ENCODE measurements around the gene GNG7. TPM values are rescaled to one million over a fixed set of nuclear protein-coding genes. Genes with fewer than 3 reads are reported as not detected.

GNG7 gene
- total and polyA plus RNA-seq, 8 donors: 4.0 to 8.8 (median 6.0) TPM

DNA sequence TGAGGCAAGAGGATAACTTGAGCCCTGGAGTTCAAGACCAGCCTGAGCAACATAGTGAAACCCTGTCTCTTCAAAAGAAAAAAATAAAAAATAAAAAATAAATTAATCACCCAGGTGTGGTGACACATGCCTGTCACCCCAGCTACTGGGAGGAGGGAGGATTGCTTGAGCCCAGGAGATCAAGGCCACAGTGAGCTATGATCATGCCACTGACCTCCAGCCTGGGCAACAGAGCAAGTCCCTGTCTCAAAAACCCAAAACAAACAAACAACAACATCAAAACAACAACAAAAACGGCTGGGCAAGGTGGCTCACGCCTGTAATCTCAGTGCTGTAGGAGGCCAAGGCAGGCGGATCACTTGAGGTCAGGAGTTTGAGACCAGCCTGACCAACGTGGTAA is 41.6 kb upstream of the GNG7 start:
- intact Hi-C loops (cut with DNase I): no loop called here
- TF ChIP-seq, protein P1, sequence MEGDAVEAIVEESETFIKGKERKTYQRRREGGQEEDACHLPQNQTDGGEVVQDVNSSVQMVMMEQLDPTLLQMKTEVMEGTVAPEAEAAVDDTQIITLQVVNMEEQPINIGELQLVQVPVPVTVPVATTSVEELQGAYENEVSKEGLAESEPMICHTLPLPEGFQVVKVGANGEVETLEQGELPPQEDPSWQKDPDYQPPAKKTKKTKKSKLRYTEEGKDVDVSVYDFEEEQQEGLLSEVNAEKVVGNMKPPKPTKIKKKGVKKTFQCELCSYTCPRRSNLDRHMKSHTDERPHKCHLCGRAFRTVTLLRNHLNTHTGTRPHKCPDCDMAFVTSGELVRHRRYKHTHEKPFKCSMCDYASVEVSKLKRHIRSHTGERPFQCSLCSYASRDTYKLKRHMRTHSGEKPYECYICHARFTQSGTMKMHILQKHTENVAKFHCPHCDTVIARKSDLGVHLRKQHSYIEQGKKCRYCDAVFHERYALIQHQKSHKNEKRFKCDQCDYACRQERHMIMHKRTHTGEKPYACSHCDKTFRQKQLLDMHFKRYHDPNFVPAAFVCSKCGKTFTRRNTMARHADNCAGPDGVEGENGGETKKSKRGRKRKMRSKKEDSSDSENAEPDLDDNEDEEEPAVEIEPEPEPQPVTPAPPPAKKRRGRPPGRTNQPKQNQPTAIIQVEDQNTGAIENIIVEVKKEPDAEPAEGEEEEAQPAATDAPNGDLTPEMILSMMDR (IDR thresholded peaks at IDR 0.05): no peak
- FAIRE-seq: no peak

DNA sequence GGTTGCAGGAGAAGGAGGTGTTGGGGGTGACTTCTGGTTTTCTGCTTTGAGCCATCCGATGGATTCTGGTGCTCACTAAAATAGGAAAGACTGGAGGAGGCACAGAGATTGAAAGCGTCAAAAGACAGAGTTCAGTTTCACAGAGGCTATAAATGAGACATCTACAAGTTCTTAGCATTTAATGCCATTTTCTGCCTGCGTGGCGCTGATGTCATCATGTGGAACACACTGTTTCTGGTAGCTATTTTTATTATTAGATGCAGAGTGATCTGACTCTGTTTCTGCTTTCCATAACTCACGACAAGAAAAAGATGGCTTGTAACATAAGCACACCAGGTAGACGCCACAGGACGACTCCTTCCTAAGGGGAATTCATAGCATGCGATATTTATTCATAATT is 40.6 kb upstream of the GNG7 start:
- Histone ChIP-seq H3K27ac (no peak overlapping the region), H3K36me3 (no peaks in the 10 kb centered on the region), H3K27me3 (no peaks in the 10 kb centered on the region), H3K4me1 (peaks cover 0 to 5% (median 3%) of the 10 kb centered on the region in 3 donors), H3K9me3 (no peaks in the 10 kb centered on the region), H3K4me3 (no peak overlapping the region)
- intact Hi-C loops (cut with DNase I): no loop called here
- no peak for ATAC-seq
- no peak for FAIRE-seq
- TF ChIP-seq, protein P1 (IDR thresholded peaks at IDR 0.05): no peak
- WGBS, 2 donors: 52 to 60% methylated on average over 8 of the region's 8 CpGs
- no peak for DNase-seq

More for the DNA sequence above, 41.6 kb upstream of the GNG7 start:
- no peak overlapping the region for H3K27ac ChIP-seq
- ATAC-seq (no peak), DNase-seq (no peak)
- H3K27me3 ChIP-seq: no peaks in the 10 kb centered on the region
- WGBS, 2 donors: 33% methylated on average over 4 of the region's 4 CpGs
- H3K4me1 ChIP-seq: peaks cover 0 to 1% (median 1%) of the 10 kb centered on the region in 3 donors
- no peaks in the 10 kb centered on the region for H3K36me3 ChIP-seq
- no peak overlapping the region for H3K4me3 ChIP-seq
- H3K9me3 ChIP-seq: no peaks in the 10 kb centered on the region

DNA sequence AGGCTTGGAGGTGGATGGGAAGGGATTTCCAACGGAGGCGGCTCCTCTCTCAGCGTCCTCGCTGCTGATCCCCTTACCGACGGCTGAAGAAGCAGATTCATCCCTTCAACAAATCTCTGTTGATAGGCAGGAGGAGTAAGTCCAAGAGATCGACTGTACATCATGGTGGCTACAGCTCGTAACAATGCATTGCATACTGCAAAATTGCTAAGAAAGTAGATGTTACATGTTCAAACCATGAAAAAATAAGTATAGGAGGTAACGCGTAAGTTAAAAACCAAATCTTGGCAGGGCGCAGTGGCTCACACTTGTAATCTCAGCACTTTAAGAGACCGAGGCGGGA is 37.8 kb upstream of the GNG7 start:
- TF ChIP-seq, protein P1 (IDR thresholded peaks at IDR 0.05): no peak
- peaks cover 0 to 5% (median 3%) of the 10 kb centered on the region in 3 donors for H3K4me1 ChIP-seq
- ATAC-seq (no peak), DNase-seq (no peak), FAIRE-seq (no peak)
- H3K9me3 ChIP-seq: no peaks in the 10 kb centered on the region
- intact Hi-C loops (cut with DNase I): no loop called here
- no peaks in the 10 kb centered on the region for H3K36me3 ChIP-seq
- H3K27me3 ChIP-seq: no peaks in the 10 kb centered on the region
- H3K27ac ChIP-seq: no peak overlapping the region
- H3K4me3 ChIP-seq: no peak overlapping the region
- WGBS, 2 donors: 38 to 40% methylated on average over 13 of the region's 13 CpGs

DNA sequence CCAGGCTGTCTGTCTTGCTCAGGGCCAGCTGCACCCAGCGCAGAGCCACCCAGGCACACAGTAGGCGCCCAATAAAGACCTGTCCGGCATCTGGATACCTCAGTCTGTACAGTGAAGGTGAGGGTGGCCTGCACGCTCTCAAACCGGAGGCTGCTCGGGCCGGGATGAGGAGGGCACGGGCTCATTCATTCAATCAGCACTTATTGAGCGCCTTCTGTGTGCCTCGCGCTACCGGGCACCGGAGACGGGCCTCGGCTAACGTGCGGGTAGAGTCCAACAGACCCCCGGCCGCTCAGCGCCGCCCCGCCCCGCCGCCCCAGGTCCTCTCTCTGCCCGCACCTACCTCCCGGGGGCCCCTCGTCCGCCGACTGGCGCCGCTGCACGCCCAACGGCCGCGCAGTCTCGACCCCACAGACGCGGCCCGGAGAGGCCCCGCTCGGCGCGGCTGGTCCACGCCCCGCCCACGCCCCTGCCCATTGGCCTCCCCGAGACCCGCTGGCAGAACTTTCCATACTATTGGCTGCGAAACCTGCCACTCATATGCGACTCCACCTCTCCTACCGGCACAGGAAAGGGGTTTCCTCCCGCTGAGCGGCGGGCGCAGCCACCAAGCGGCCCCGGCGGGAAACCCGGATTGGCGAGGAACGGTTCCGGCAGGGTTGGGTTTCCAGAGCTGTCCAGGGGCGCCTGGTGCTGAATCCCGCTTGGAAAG is 37.3 kb upstream of the GNG7 start, which contains the start of gene SLC39A3:
Gene SLC39A3, minus strand, starts transcription at position 416 of the 712 bp plus-strand sequence. CDS start 2,760 bp downstream, outside the sequence.
- WGBS, 2 donors: 0 to 1% methylated on average over 49 to 64 of the region's 64 CpGs
- H3K27ac ChIP-seq: peak within 1 kb of the TSS in 1 of 4 donors; percentile 22
- no peaks in the 10 kb centered on the region for H3K27me3 ChIP-seq
- no peaks in the 10 kb centered on the region for H3K36me3 ChIP-seq
- intact Hi-C loops (cut with DNase I): no loop called here
- H3K4me3 ChIP-seq: peak within 1 kb of the TSS; percentile 70 to 98 (median 92)
- no peaks in the 10 kb centered on the region for H3K9me3 ChIP-seq
- TF ChIP-seq, protein P1 (IDR thresholded peaks at IDR 0.05): peak in 1 of 4 donors; percentile 10
- FAIRE-seq (no peak), DNase-seq (peak; percentile 98 to 100 (median 99)), ATAC-seq (peak; percentile 100)
- peaks cover 0 to 5% (median 3%) of the 10 kb centered on the region in 3 donors for H3K4me1 ChIP-seq

DNA sequence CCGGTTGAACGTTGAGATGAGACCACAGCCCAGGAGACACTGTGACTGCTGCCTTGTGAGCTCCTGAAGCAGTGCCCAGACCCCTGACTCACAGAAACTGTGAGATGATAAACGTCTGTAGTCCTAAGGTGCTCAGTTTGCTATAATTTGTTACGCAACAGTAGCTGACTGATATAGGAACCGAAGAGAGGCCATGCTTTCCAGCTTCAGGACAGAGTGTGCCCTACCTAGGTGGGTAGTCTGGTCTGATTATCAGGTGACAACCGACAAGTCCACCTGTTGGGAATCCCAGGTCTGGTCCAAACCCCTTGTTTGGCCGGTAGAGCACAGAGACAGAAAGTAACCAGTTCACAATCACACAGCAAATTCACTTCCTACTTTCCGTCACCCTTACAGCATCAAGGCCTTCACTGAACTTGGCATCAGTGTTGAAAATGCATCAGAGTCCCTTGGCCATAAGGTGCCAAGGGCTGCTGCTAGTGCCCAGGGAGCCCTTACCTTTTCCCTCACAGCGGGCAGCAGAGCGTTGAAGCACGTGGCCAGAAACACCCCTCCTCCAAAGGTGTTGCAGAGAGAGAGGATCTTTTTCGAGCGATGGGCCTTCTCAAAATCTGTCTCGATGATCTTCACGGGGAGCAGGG is 34.2 kb upstream of the GNG7 start:
- DNase-seq: no peak
- WGBS, 2 donors: 91% methylated on average over 15 of the region's 15 CpGs
- intact Hi-C loops (cut with DNase I): no loop called here

More for the DNA sequence above, 34.2 kb upstream of the GNG7 start:
- Histone ChIP-seq H3K27ac (no peak overlapping the region), H3K4me3 (no peak overlapping the region), H3K36me3 (peaks cover 0 to 3% (median 0%) of the 10 kb centered on the region in 3 donors), H3K27me3 (no peaks in the 10 kb centered on the region), H3K4me1 (peaks cover 0 to 5% (median 3%) of the 10 kb centered on the region in 3 donors), H3K9me3 (no peaks in the 10 kb centered on the region)
- TF ChIP-seq, protein P1 (IDR thresholded peaks at IDR 0.05): no peak
- ATAC-seq (no peak), FAIRE-seq (no peak)

Data from pancreas (tissue), 10 donors.